Pancreas (tissue), 10 donors: ENCODE measurements around the gene MAPKBP1. TPM values are rescaled to one million over a fixed set of nuclear protein-coding genes. Genes with fewer than 3 reads are reported as not detected.

ENCODE experiments used
- ATAC-seq, 4 donors: fragments of 200-7000 bp; cut with Tn5 transposase; one replicate each; pipeline versions ENCODE4 v1.8.0 to v1.9.1; 2020; ENCODE audit warnings: mild to moderate bottlenecking in 4 of 4, moderate library complexity in 4 of 4
- DNase-seq, 6 donors: peaks; one replicate each; pipeline ENCODE4 v3.0.0-alpha.2; 2020
- FAIRE-seq: peaks from 2 replicates; lab custom pipeline; 2012; peaks lifted over from hg19 to GRCh38; lab: Jason Lieb, UNC
- H3K27ac ChIP-seq, 4 donors: fragments of 200-600 bp; sonication (generic); 1 replicate in 3 of 4; 2 replicates in 1 of 4; pipeline versions ENCODE4 v1.5.0 to v1.8.0; 2020
- H3K27me3 ChIP-seq, 4 donors: fragments of 200-600 bp; one replicate each; pipeline ENCODE4 v1.8.0; 2021
- H3K36me3 ChIP-seq, 3 donors: fragments of 200-600 bp; sonication (generic) in 1 of 3; one replicate each; pipeline versions ENCODE4 v1.5.0 to v1.8.0; 2020 to 2021
- H3K4me1 ChIP-seq, 3 donors: fragments of 200-600 bp; one replicate each; pipeline ENCODE4 v1.8.0; 2021
- H3K4me3 ChIP-seq, 4 donors: fragments of 200-600 bp; sonication (generic) in 2 of 4; one replicate each; pipeline versions ENCODE4 v1.5.0 to v1.8.0; 2020 to 2021
- H3K9me3 ChIP-seq, 4 donors: fragments of 200-600 bp; one replicate each; pipeline ENCODE4 v1.8.0; 2021
- CTCF ChIP-seq, 4 donors: fragments of 200-600 bp; sonication (generic) in 3 of 4; IDR thresholded peaks; one replicate each; pipeline versions ENCODE4 v1.5.0 to v1.8.0; 2021; ENCODE audit warnings: antibody characterized with exemption in 4 of 4
- WGBS, 2 donors: extraction: QIAGEN DNeasy Blood & Tissue Kit; methylation state at CpG; one replicate each; pipeline ENCODE4 v1.1.7; 2013; 5-methylcytosine and 5-hydroxymethylcytosine counted together
- intact Hi-C, 3 donors: fragments of 100-400 bp; cut with DNase I; formaldehyde crosslinking; loops; one replicate each; pipeline versions ENCODE4 v1.11.1 to v1.14.2; 2022
- polyA plus RNA-seq, 2 donors: library from polyadenylated mRNA; stranded (reverse); fragments of 200-250 nt; gene quantifications; one replicate each; pipeline ENCODE4 v1.2.3, GENCODE V29; 2013
- total RNA-seq, 6 donors: library from RNA; stranded (reverse); fragmentation: NEBNext Ultra II Directional in 4 of 6; extraction: Animal tissue kit (Norgen Biotek cat#: 25700) in 4 of 6; gene quantifications; one replicate each; pipeline versions ENCODE4 v1.2.1 to v1.2.4, GENCODE V29; 2021 to 2023
- donor health status: healthy with polysubstance abuse.
- donor health status: DM: no; HTN: no; CAD: no; lungs with moderate emphysema.
- donor health status: DM: no; HTN: no; CAD: no.
- donor health status: control.
- donor health status: control.
- donor health status: Bipolar disorder and iron deficiency.
- donor health status: DM: yes; HTN: yes; CAD: no.
- donor health status: DM: no; HTN: no; CAD: no.
- donor health status: DM: no; HTN: no; CAD: no.
- donor health status: DM: yes; HTN: yes; CAD: no.

The MAPKBP1 gene
- total and polyA plus RNA-seq, 8 donors: 5.3 to 19.2 (median 8.9) TPM

- FAIRE-seq (no peak), ATAC-seq (peak in 2 of 4 donors; percentile 17 to 36)
These were observed 76.9 kb downstream of the MAPKBP1 start for GRCh38 chr15:41851167-41851523.

GRCh38 chr15:41851755-41852370 lies 77.6 kb downstream of the MAPKBP1 start:
- no peak for TF ChIP-seq CTCF (IDR thresholded peaks at IDR 0.05)
- no peaks in the 10 kb centered on the region for H3K4me1 ChIP-seq
- intact Hi-C loops: no loop called here
- no peak overlapping the region for H3K27ac ChIP-seq
- no peak overlapping the region for H3K4me3 ChIP-seq
- 74 to 78% methylated on average over 8 of the region's 8 CpGs for WGBS, 2 donors
- no peaks in the 10 kb centered on the region for H3K27me3 ChIP-seq
- DNase-seq (no peak), ATAC-seq (no peak), FAIRE-seq (no peak)
- no peaks in the 10 kb centered on the region for H3K9me3 ChIP-seq
- H3K36me3 ChIP-seq: peaks cover 0 to 14% (median 4%) of the 10 kb centered on the region in 3 donors

More at GRCh38 chr15:41851167-41851523, 76.9 kb downstream of the MAPKBP1 start:
- Histone ChIP-seq H3K9me3 (no peaks in the 10 kb centered on the region), H3K36me3 (peaks cover 0 to 21% (median 4%) of the 10 kb centered on the region in 3 donors), H3K27ac (no peak overlapping the region), H3K4me1 (no peaks in the 10 kb centered on the region), H3K27me3 (no peaks in the 10 kb centered on the region), H3K4me3 (no peak overlapping the region)
- WGBS, 2 donors: 21 to 25% methylated on average over 11 of the region's 11 CpGs
- intact Hi-C loops: no loop called here
- DNase-seq: no peak
- TF ChIP-seq CTCF (IDR thresholded peaks at IDR 0.05): no peak

GRCh38 chr15:41852736-41853590 lies 78.7 kb downstream of the MAPKBP1 start:
- no peak for ATAC-seq
- no peak for DNase-seq
- Histone ChIP-seq H3K4me3 (no peak overlapping the region), H3K9me3 (no peaks in the 10 kb centered on the region), H3K4me1 (no peaks in the 10 kb centered on the region), H3K27ac (no peak overlapping the region), H3K27me3 (no peaks in the 10 kb centered on the region), H3K36me3 (peaks cover 0 to 3% (median 0%) of the 10 kb centered on the region in 3 donors)
- intact Hi-C loops: no loop called here
- FAIRE-seq: no peak
- WGBS, 2 donors: 75 to 81% methylated on average over 17 of the region's 17 CpGs
- no peak for TF ChIP-seq CTCF (IDR thresholded peaks at IDR 0.05)

GRCh38 chr15:41853831-41854230 lies 79.5 kb downstream of the MAPKBP1 start:
- H3K9me3 ChIP-seq: no peaks in the 10 kb centered on the region
- H3K4me1 ChIP-seq: no peaks in the 10 kb centered on the region
- no peaks in the 10 kb centered on the region for H3K27me3 ChIP-seq
- no peak overlapping the region for H3K27ac ChIP-seq
- intact Hi-C loops: no loop called here
- ATAC-seq (no peak), FAIRE-seq (no peak), DNase-seq (no peak)
- 87 to 88% methylated on average over 10 of the region's 10 CpGs for WGBS, 2 donors
- no peaks in the 10 kb centered on the region for H3K36me3 ChIP-seq
- TF ChIP-seq CTCF (IDR thresholded peaks at IDR 0.05): no peak
- H3K4me3 ChIP-seq: no peak overlapping the region

GRCh38 chr15:41854443-41854842 lies 80.2 kb downstream of the MAPKBP1 start:
- Histone ChIP-seq H3K9me3 (no peaks in the 10 kb centered on the region), H3K27me3 (no peaks in the 10 kb centered on the region), H3K4me1 (no peaks in the 10 kb centered on the region), H3K4me3 (no peak overlapping the region), H3K36me3 (no peaks in the 10 kb centered on the region), H3K27ac (no peak overlapping the region)
- WGBS, 2 donors: 73 to 81% methylated on average over 9 of the region's 9 CpGs
- no peak for ATAC-seq
- no peak for FAIRE-seq
- no peak for DNase-seq
- intact Hi-C loops: no loop called here
- no peak for TF ChIP-seq CTCF (IDR thresholded peaks at IDR 0.05)
